Measurements from ENCODE around the gene SP2.
A peak's percentile ranks its signal among the peaks of the same experiment; 100 is the strongest.

Gene SP2

DNA sequence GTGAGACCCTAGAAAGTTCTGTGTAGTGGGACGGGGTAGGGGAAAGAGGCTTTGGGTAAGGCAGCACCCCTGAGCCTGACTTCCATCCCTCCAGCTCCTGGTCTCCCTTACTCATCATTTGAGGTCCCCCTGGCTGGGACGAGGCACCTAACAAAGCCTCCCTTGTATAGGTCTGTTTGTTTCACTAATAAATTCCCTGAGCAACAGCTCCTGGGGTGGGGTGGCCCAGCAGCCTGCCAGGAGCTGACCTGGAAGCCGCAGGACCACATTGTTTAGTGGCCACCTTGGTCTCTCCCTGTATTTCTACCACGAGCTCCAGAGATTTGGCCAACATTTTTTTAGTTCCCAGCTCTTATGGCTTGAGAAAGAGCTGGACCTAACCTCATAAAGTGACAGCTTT is 54.4 kb downstream of the SP2 start:
- DNase-seq = no peak

DNA sequence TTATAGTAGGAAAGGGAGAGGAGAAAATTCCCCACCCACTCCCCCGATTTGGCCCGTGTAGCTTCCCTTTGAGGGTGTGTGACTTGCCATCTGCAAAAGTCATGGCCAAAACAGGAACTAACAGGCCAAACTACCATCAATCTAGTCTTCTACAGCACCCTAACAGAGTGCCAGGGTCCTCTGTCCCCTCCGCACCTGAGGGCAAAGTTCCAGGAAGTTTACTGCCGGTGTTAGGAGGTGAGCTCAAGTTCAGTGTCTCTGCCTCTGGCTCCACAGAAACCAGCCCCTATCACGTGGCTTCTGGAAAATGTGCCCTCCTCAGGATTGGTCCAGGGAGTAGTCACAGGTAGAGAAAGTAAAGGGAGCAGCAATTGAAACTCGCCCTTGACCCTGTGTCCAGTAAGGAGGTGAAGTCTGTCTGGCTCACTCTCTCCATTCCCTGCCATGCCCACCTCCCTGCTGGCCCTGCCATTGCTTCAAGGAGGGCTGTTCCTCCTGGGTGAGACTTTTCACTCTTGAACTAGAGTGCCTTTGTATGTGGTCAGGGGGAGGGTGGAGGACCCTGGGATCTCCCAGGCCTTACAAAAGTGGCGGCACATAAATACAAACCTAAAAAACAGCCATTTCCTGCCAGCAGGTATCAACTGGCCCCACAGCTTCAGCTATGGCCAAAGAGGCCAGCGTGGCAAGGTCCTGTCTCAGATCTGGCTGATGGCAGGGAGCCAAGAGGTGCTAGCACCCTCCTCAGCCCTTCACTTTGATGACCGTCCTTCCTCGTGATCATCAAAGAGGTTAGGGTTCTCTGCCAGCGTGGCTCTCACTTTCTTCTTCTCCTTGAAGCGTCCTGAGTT is 56.4 kb downstream of the SP2 start:
- no peak for DNase-seq

DNA sequence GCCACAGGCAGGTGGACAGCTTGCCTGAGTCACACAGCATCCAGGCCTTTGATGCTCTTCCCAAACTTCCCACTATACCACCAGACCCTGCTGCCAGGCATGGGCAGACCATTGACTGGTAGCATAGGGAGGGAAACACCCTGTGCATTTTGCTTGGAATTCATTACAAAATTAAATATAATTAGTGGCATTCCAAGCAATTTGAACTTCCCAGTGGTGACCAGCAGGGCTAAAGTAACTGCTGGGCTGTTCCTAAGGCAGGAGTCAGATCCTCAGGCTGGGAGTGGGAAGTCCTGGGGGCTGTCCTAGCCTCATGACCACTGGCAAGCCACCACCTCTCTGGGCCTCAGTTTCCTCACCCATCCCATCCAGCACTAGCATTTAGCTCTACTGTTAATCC is 57.9 kb downstream of the SP2 start:
- no peak for DNase-seq

DNA sequence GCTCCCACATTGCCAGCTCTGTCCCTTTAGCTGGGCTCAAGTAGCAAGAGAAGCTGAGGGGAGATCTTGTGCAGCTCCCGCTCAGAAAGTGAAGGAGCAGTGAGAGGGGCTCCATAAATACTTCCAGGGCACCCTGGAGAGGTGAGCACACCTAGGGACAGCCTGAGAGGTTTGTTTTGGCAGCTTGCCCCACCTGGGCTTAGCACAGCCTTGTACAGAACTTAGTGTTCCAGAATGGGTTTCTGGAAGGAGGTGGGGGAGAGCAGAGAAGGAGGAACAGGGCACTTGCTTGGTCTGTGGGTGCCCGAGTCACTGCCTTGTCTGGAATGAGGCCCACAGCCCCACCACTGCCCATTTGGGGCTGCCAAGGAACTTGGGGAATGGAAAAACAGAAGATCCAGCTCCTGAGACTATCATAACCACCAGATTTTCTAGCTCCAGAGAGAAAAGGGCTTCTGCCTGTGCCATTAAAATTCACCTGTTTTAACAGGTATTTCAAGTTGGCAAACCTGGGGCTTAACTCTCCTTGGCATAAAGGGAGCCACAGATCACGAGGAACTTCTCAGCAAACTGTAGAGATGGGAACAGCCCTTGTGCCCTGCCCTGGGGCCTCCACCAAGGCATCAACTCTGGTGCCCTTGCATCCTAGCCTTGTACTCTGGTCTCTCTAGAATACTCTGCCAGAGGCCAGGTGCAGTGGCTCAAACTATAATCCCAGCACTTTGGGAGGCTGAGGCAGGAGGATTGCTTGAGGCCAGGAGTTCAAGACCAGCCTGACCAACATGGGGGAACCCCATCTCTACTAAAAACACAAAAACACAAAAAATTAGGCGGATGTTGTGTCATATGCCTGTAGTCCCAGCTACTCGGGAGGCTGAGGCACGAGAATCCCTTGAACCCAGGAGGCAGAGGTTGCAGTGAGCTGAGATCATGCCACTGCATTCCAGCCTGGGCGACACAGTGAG is 59.7 kb downstream of the SP2 start:
- no peak for DNase-seq

DNA sequence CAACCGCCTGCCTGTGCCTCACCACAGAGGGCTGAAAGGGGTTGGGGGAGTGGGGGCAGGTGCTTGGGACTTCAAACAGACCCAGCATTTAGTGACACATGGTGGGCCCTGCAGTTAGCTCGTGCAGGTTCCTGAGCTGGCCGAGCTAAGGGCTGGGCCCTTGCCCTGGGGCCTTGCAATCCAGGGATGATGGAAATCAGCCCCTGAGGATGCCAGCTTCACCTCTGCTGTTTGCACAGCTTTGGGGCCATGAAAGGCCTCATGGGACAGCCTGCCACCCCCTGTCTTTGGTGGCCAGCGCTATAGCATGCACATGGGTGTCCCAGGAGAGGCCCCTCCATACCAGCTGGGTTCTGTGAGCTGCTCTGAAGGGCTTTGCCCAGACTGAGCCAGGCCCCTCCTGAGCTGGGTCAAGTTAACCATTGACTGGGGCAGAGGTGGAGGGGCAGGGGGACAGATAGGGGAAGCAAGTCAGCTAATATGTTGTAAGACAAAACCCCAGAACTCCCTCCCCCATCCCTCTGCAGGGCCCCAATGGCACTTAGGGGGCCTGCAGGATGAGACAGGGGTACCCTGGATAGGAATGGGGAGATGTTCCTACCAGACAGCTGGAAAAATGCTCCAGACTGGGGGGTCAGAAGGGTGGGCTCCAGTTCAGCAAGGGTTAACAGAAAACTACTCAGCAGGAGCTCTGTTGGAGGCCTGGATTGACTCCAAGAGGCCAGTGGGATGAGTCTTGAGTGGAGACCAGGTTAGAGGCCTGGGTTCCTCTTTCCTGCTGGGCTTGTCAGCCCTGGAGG is 61.0 kb downstream of the SP2 start:
- no peak for DNase-seq

DNA sequence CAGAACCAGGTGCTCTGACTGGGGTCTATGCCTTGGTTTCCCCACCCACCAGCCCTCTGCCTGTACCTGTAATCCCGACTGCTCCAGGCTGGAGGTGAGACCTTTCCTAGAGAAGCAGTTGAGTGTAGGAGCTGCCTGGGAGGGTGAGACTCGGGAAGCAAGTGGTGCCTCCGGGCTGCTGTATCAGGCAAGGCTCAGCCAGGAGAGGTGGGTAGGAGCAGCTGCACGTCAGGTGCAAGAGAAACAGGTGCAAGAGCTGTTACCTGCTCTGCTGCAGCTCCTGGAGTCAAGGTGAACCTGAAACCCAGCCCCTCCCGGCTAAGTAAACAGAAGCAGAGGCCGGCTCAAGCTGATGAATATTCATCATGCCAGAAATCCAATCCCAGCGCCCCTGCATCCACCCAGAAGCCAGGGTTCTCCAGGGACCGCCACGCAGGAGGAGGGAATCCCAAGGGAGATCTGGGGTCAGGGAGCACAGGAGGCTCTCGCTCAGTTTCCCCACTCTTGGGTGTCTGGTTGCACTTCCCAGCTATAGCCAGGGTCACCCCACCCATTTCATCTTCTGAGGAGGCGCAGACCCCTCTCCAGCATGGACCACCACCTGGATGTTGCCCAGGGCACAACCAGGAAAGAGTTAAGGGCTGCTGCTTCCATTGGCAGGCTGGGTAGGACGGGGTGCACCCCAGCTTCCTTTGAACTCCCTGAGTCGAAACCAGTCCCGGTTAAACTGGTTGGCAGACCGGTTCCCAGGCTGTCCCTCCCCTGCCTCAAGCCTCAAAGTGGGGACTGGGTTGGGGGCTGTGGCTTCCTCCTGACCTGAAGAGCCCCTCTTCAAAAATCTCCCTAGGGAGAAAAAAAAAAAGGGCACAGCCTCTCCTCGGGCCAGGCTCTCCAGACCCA is 61.8 kb downstream of the SP2 start, which contains the start of gene PRR15L:
Gene PRR15L, minus strand, starts transcription at position 293 of the 900 bp plus-strand sequence. CDS start 4,649 bp downstream, outside the sequence.
- no peak for DNase-seq

DNA sequence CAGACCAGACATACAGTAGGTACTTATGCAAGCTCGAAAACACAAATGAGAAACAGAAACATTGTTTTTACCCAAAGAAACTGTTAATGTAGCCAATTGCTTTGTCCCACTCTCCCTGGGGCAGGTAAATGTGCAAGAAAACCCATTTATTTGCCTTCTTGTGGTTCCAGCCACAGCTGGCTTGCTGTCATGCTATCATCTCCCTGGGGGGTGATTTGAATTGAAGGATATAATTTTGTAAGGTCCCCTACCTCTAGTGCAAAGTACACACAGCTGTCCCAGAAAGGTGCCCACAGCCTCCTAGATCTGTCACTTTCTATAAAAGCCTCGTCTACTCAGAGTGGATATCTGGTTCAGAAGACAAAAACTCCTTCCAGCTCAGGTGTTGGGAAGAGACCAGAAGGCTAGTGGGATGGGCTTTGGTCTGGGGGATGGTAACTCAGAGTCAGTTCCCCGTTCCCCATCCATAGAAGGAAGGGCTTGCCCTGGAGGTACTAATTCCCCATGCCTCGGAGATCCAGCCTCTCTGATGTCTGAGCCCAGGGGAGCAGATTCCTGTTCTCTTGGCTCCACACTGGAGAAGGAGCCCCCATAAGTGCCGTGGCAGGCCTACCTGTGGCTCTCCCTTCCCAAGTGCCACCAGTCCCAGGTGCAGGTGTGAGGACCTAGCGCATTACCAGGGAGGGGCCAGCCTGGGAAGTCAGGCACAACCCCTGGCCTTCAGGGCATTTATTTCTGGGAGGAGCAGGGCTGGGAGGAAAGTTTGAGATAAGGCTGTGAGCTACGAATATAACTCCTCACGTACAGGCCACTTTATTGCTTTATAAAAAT is 64.0 kb downstream of the SP2 start:
- no peak for DNase-seq

DNA sequence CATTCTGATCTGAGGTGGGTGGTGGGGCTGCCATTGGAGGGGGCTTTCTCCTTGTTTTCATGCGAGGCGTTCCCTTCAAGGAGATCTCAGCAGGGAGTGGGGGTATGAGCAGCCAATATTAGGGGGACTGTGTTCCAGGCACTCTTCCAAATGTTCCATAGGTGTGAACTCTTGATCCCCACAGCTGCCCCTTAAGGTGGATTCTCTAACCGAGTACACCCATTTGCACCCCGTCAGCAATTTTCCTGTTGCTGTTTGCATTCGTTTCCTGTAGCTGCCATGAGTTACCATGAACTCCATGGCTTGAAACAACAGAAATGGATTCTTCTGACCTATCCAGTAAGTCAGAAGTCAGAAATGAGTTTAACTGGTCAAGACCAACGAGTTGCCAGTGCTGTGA is 65.4 kb downstream of the SP2 start:
- DNase-seq = no peak

DNA sequence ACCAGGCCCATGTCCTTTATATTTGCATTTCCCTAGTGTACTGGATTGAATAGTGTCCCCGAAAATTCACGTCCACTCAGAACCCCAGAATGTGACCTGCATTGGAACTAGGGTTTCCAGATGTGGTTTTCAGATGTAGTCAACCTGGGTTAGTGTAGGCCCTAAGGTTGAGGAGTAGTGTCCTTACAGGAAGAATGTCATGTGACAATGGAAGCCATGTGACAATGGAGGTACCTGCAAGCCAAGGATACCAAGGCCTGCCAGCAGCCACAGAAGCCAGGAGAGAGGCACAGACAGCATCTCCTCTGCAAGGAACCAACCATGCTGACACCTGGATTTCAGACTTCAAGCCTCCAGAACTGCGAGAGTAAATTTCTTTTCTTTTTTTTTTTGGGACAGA is 66.9 kb downstream of the SP2 start:
- DNase-seq = no peak

DNA sequence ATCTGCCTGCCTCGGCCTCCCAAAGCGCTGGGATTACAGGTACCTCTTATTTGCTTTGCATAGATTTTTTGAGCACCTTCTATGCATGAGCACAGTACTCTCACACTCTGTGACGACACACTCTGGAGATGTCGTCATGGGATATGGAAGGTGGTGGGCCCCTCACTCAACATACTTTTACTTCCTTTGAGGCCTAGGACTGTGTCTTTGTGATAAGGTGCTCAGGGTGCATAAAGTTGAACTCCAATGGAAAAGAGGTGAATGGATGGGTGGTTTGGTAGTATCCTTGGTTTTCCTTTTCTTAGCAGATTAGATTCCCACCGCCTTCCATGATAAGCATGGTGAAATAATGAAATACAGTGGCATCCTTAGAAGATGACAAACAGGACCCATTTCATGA is 68.8 kb downstream of the SP2 start:
- no peak for DNase-seq

DNA sequence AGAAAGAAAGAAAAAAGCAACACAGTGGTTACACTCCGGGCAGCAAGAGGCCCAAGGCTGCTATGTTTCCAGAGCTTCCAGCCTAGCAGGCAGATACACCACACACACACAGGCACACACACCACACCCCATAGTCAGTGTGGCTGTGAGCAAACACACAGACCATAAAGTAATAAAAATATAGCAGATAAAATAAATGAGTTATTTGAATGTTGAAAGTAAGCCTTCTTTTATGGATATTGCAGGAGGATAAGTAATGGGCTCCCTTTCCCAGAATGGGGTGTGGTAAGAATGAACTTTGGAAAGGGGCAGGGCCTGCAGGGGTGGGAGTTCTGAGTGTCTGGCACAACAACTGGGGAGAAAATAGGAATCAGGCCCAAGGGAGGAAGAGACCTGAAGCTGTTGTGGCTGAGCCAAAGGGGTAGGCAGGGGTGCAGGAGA is 70.1 kb downstream of the SP2 start:
- DNase-seq = no peak

DNA sequence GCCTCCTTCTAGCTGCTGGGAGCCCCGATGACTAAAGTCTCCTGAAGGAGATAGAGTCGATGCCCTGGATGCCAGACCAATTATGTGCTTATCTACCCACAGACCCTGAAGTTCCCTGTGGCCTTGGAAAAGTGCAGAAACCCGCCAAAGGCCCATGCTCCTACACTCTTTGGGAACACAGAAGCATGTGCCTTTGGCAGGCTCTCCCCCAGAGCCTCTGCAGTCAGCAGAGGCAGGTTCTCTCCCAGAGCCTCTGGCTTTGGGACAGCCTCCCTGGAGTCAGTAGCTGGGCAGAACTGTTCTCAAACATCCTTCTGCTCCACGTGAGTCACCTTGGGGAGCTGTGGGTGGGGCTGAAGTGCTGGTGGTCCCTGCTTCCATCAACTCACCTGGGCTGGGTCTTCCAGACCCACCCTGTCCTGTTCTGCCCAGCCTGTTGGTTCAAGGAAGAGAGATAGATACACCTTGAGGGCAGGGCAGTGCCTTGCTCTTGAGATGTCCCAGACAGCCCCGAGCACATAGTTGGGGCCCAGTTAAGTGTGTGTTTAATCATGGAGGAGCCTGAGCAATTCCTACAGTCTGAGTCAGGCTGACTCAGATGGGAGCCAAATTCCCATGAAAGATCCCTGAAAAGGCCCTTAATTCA is 71.7 kb downstream of the SP2 start:
- DNase-seq = no peak

DNA sequence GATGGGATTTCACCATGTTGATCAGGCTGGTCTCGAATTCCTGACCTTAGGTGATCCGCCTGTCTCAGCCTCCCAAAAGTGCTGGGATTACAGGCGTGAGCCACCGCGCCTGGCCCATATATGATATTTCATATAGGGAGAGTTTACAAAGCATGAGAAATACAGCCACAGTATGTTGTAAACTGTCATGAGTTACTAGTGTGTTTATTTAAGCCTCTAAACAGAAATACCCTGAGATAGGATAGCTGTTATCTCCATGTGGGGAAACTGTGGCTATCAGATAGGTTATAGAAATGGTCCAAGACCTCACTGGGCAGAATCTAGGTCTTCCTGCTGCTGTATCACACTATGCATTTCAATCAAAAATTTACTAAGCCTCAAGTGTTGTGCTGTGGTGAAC is 72.8 kb downstream of the SP2 start:
- no peak for DNase-seq

DNA sequence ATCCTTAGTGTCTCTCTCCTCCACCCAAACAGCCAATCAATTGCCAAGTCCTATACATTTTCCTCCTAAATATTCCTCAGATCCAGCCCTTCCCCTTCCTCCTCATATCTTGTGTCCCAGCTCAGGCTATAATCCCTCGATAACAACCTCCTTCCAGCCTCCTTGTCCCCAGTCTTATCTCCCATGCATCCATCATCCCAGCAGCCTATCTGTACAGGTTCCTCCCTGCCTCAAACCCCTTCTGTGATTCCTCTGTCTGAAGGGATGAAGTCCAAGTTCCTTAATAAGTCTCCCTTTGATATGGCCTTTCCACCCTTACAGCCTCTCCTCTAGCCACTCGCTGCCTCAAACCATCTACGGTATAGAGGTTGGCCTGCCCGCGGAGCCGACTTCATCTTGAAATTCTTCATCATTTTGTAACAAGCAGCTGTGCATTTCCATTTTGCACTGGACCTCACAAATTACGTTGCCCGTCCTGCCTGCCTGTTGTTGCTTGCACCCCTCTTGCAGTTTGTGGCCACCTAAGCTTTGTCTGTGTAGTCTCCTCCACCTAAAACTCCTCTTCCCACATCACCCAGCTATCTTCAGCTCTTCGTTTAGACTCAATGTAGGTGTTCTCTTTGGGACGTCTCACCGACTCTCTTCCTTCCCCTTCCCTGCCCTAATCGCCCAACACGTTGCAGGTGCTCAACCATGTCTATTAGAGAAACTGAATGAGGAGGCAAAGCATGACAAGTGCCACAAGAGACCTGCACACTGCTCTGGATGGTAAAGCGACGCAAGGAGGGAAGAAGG is 74.1 kb downstream of the SP2 start:
- DNase-seq = peak in 1 of 14 donors; percentile 39

DNA sequence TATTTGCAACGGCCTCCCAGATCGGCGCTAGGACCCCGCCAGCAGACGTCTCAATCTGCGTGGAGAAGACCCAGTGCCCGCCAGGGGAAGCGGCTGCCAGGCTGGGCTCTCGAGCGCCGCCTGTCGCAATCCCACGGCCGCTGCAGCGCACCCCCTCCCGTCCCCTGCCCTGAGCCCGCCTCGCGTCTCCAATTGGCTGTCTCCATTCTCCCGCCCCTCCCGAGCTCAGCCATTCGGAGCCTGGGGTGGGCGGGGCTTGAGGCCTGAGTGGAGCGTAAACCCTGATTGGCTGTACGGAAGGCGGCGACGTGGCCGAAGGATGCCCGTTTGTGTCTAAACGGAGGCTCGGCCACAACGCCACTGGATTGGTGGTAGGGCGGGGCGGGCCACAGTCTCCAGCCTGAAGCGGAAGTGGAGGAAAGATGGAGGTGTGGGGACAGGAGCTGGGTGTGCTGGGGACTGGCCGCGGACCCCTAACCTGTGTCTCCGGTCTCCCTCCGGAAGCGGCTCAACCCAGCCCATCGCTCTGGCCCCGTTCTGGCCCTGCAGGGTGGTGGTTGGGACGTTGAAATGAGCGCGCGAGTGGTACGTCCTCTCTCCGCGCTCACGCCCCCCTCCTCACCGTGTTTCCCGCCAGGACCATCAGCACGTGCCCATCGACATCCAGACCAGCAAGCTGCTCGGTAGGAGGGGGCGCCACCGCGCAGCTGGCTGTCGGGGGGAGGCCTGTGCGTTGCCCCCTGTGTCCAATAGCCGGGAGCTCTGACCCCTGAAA is 74.9 kb downstream of the SP2 start, which contains the start of gene CDK5RAP3:
Gene CDK5RAP3, plus strand, starts transcription at position 389 of the 775 bp plus-strand sequence. Its CDS starts 34 bp downstream, at position 423.
- peak; percentile 85 to 99 (median 98) for DNase-seq

DNA sequence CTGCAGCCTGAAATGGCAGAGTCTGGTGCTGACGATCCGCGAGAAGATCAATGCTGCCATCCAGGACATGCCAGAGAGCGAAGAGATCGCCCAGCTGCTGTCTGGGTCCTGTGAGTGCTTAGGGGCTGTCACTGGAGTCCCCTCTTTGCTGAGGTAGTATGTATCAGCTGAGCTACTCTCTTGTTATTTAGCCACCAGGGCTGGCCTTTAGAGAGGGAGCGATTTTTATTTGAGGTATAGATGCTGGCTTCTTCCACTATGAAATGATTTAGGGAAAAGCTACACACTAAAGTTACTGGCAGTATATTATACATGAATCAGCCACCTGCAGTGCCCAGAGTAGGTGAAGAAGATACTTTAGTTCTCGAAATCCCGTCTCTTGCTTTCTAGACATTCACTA is 77.5 kb downstream of the SP2 start:
- no peak for DNase-seq

DNA sequence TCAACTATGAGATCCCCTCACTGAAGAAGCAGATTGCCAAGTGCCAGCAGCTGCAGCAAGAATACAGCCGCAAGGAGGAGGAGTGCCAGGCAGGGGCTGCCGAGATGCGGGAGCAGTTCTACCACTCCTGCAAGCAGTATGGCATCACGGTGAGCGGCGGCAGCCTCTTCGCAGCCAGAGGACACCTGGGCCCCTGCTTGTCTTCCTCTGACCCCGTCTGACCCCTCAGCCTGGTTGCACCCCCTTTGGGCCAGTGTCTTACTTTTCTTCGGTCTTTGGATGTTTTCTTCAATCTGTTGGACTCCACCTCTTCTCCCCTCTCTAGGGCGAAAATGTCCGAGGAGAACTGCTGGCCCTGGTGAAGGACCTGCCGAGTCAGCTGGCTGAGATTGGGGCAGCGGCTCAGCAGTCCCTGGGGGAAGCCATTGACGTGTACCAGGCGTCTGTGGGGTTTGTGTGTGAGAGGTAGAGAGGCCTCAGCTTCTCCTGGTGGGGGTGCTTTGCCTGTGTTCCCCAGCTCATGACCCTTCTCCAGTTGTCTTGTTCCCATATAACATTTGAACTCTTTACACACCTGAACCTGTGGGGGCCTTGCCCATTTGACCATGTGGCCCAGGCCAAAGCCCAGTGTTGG is 79.3 kb downstream of the SP2 start:
- DNase-seq = no peak

DNA sequence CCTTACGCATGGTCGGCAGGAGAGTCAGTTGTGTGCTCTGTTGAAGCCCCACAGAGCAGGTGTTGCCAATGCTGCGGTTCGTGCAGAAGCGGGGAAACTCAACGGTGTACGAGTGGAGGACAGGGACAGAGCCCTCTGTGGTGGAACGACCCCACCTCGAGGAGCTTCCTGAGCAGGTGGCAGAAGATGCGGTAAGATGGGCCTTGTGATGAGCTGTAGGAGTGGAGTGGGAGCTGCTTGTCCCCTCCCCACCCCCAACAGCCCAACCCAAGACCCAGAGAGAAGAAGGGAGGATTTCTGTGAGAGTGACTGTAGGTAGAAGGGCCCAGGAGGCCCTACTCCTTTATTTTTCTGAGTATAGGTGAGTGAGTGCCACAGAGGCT is 79.8 kb downstream of the SP2 start:
- no peak for DNase-seq
